Muscle of leg (tissue), 11 donors: Measurements from ENCODE around the gene MFNG. TPM values are rescaled to one million over a fixed set of nuclear protein-coding genes. Genes with fewer than 3 reads are reported as not detected.
A peak's percentile ranks its signal among the peaks of the same experiment; 100 is the strongest.

Source experiments
- DNase-seq: peaks from one replicate; pipeline ENCODE4 v3.0.0; 2013
- H3K27ac ChIP-seq: one replicate; pipeline ENCODE4 v1.5.1; 2013; ENCODE audit warnings: mild to moderate bottlenecking, low read length, control low read depth
- H3K27me3 ChIP-seq: one replicate; pipeline ENCODE4 v1.6.1; 2013; ENCODE audit warnings: low read length; ENCODE audit not compliant: control insufficient read depth, insufficient read depth
- H3K36me3 ChIP-seq: one replicate; pipeline ENCODE4 v1.6.1; 2013; ENCODE audit warnings: low read length; ENCODE audit not compliant: control insufficient read depth, insufficient read depth
- H3K4me1 ChIP-seq: one replicate; pipeline ENCODE4 v1.6.1; 2013; ENCODE audit warnings: low read length; ENCODE audit not compliant: control insufficient read depth, insufficient read depth
- H3K4me3 ChIP-seq: one replicate; pipeline ENCODE4 v1.5.1; 2013; ENCODE audit warnings: low read length, control low read depth
- H3K9me3 ChIP-seq: replicated peaks from 2 replicates; pipeline ENCODE4 v1.6.1; 2013; ENCODE audit warnings: low read depth, low read length; ENCODE audit not compliant: control insufficient read depth
- WGBS: methylation state at CpG from one replicate; pipeline ENCODE4 v1.1.5; 2013; ENCODE audit warnings: missing lambda C conversion rate; ENCODE audit not compliant: insufficient coverage; 5-methylcytosine and 5-hydroxymethylcytosine counted together
- polyA plus RNA-seq, 8 donors: library from polyadenylated mRNA; unstranded; fragments of 120-200 nt; gene quantifications; one replicate each; pipeline versions ENCODE4 v1.2.1 to v1.2.3, GENCODE V29; 2013; ENCODE audit warnings: inconsistent platforms in 1 of 8, low replicate concordance in 1 of 8; ENCODE audit not compliant: insufficient read length in 8 of 8, insufficient read depth in 1 of 8
- total RNA-seq: library from RNA; stranded (reverse); fragments of 120-200 nt; gene quantifications from one replicate; pipeline ENCODE4 v1.2.4, GENCODE V29; 2013

MFNG gene
- total and polyA plus RNA-seq, 9 donors, result 5.0 to 10.0 (median 6.2) TPM

DNA sequence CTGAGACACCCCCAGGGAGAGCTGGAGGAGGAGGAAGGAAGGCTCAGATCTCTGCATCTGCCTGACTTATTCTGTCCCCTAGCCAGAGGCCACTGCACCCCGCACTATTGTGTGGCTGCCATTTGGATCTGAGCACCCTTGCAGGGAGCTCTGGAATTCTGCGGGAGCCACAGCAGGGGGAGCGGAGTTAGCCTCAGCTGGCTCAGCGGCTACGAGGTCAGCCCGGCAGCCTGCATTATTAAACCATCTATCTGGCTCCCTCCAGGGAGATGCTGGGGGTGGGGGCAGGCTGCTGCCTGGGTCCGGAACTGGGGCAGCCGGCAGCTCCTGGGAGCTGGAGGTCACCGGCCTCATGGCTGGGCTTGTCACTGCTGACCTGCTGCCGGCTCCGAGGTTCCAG is 52.4 kb downstream of the MFNG start:
- peak; percentile 45 for DNase-seq
- Histone ChIP-seq H3K4me1 (peaks cover 7% of the 10 kb centered on the region), H3K27ac (no peak overlapping the region), H3K9me3 (peaks cover 4% of the 10 kb centered on the region), H3K4me3 (no peak overlapping the region), H3K36me3 (no peaks in the 10 kb centered on the region), H3K27me3 (peaks cover 52% of the 10 kb centered on the region)
- 8% methylated on average over 5 of the region's 11 CpGs for WGBS

DNA sequence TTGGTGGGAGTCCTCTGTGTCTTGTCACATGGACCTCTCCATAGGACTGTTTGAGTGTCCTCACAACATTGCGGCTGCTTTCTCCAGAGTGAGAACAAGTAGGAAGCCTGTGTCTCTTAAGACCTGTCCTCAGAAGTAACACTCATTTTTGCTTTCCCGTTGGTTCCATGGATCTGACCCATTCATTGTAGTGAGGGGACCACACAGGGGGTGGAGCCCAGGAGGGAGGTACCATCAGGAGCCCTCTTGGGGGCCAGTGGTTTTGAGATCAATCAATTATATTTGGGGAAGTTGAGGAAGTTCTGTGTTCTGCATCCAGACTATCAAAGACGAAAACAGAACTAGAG is 53.5 kb downstream of the MFNG start:
- Histone ChIP-seq H3K36me3 (no peaks in the 10 kb centered on the region), H3K4me1 (peaks cover 10% of the 10 kb centered on the region), H3K4me3 (no peak overlapping the region), H3K27ac (no peak overlapping the region), H3K27me3 (peaks cover 63% of the 10 kb centered on the region), H3K9me3 (peaks cover 4% of the 10 kb centered on the region)
- no peak for DNase-seq
- WGBS, result 85% methylated on average over 3 of the region's 3 CpGs

DNA sequence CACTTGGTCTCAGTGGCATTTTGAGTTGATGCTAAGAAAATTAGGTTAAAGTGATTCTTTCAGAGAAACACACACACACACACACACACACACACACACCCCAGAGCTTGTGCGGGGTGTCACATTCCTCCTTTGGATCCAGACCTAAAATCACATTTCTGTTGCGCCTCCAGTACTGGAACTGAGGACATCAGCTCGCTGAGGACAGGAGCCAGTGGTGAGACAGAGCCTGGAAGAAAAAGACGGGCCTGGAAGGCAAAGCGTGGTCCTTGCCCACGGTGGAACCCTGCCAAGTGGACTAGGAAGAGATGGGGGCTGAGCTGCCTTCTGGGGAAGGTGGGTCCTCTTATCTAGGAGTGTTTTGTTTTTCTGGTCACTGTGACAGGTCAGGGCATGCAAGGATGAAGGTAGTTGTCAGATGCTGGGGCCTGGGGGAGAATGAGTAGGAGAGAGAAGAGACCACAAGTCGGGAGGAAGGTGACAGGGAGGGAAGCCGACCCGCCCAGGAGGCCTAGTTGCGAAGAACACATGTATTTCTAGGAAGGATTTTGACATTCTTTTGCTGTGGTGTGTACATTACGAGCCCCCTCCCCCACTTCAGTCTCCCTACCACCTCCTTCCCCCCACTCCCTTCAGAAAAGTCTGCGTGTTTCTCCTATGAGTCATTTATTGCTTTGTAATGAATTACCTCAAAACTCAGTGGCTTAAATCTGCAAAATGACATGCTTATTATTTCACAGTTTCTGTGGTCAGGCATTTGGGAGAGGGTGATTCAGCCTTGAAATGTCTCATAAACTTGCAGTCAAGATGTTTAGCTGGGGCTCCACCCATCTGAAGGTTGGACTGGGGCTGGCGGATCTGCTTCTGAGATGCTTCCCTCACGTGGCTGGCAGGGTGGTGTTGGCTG is 54.1 kb downstream of the MFNG start:
- no peaks in the 10 kb centered on the region for H3K36me3 ChIP-seq
- peaks cover 4% of the 10 kb centered on the region for H3K9me3 ChIP-seq
- 59% methylated on average over 6 of the region's 14 CpGs for WGBS
- H3K27ac ChIP-seq, result no peak overlapping the region
- H3K4me3 ChIP-seq, result no peak overlapping the region
- DNase-seq, result no peak
- peaks cover 65% of the 10 kb centered on the region for H3K27me3 ChIP-seq
- H3K4me1 ChIP-seq, result peaks cover 12% of the 10 kb centered on the region

DNA sequence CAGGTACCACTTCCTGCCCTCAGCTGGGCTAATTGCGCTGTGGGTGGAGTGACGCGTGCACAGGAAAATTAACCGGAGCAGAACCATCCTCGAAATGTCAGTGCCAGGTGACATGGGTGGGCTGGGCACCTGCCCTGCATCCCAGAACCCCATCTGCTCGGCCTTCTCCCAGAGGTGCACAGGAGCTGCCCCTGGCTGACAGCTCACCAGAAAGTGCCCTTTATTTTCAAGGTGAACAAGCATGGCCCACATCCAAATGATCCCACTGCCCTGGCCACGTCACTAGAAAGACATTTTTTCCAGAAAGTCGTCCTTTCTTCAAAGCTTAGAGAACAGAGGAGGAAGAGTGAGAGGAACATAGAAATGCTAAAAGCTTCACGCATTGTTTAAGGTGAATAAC is 54.8 kb downstream of the MFNG start:
- peaks cover 18% of the 10 kb centered on the region for H3K4me1 ChIP-seq
- H3K27ac ChIP-seq, result no peak overlapping the region
- no peak overlapping the region for H3K4me3 ChIP-seq
- DNase-seq, result no peak
- H3K36me3 ChIP-seq, result no peaks in the 10 kb centered on the region
- 87% methylated on average over 6 of the region's 9 CpGs for WGBS
- peaks cover 4% of the 10 kb centered on the region for H3K9me3 ChIP-seq
- peaks cover 72% of the 10 kb centered on the region for H3K27me3 ChIP-seq

DNA sequence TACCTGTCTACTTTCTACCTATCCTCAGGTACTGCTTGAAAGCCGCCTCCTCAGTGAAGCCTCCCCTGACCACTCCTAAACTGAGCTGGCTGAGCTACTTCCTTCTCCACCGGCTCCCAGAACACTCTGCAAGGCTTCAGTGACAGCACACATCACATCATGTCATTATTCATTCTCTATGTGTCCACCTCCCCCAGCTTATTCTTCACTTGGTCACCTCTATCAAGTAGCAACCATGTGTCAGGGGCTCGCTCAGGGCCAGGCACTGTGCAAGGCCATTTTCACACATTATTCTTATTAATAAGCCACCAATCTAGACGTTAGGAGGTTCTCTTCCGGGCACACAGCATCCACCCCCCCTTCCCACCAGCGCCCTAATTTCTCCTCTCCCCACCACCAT is 55.2 kb downstream of the MFNG start:
- WGBS, result 66% methylated on average over 6 of the region's 6 CpGs

DNA sequence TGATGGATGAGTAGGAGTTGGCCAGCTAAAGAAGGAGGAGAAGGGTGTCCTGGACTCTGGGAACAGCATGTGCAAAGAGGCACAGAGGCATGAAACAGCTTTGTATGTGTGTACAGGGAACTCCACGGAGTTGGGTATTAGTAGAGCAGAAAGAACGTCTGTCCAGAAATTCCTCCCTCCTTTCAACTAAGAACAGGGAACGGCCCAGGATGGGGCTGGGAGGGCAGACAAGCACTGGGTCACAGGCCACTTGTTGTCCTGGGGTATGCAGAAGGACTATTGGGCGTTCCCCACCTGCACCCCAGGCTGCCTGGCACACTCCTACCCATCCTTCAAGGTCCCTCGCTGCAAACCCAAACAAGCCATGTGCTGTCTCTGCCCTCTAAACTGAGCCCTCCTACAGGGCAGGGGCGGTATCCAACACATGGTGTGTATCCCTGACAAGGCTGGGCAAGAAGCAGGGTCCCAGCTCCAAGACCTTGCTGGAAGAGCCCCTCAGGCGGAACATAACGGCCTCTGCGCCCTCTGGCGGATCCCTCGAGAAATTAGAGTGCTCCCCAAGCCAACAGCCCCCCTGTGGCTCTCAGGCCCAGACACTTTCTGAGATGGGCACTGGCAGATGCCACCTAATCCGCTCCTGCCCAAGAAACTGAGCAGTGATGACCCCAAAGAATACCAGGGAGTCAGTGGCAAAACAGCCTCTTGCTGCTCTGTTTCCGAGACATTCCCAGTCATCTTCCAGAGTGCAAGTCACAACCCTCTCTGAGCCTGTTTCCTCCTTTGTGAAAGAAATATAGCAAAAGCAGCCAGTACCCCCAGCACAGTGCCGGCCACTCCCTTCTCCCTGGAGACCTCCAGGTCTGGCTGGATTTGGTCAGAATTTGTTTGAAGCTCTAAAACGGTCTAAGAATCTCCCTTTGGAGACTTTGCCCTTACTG is 57.3 kb downstream of the MFNG start:
- peak; percentile 65 for DNase-seq
- Histone ChIP-seq H3K4me1 (peaks cover 27% of the 10 kb centered on the region), H3K27ac (no peak overlapping the region), H3K36me3 (no peaks in the 10 kb centered on the region), H3K9me3 (peaks cover 4% of the 10 kb centered on the region), H3K4me3 (no peak overlapping the region), H3K27me3 (peaks cover 85% of the 10 kb centered on the region)
- WGBS, result 4% methylated on average over 8 of the region's 15 CpGs

More for the DNA sequence above, 55.2 kb downstream of the MFNG start:
- no peak overlapping the region for H3K27ac ChIP-seq
- H3K9me3 ChIP-seq, result peaks cover 4% of the 10 kb centered on the region
- H3K4me1 ChIP-seq, result peaks cover 22% of the 10 kb centered on the region
- DNase-seq, result no peak
- peaks cover 76% of the 10 kb centered on the region for H3K27me3 ChIP-seq
- no peak overlapping the region for H3K4me3 ChIP-seq
- H3K36me3 ChIP-seq, result no peaks in the 10 kb centered on the region

DNA sequence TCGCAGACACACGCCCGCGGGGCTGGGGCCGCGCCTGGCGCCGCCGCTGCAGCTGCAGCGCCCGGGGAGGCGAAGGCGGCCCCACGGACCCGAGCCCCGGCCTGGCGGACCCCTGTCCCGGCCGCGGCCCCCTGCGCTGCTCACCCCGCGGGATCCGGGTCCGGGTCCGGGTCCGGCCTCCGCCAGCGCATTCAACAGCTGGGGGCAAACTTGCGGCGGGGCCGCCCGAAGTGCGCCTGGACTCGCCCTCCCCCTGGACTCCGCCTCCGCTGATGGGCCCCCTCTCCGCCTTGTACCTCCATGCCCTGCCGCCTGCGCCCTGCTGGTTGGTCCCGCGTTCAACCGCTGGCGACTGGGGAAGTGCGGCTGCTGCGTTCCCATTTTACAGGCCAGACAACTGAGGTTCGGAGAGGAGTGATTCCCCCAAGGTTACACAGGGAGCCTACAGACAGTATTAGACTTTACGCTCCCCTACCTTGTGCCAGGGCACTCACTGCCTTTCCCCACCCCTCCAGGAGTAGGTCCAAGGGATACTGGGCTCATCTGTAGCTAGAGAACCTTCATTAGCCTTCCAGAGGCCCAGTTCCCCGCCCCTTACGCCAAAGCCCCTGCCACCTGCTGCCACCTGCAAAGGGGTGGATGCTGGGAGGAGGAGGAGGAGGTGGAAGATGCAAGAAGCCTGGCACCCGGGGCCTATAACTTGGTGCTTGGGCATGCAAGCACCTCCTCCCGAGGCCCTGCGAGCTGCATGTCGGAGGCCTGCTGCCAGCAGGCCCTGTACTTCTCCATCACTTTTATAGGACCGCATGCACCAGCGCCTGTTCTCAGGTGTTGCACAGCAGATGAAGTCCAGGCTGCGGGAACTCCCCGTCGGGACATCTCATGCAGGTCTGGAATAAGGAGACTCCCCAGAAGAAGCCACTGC is 58.2 kb downstream of the MFNG start:
- peaks cover 85% of the 10 kb centered on the region for H3K27me3 ChIP-seq
- peaks cover 21% of the 10 kb centered on the region for H3K4me1 ChIP-seq
- 12% methylated on average over 49 of the region's 59 CpGs for WGBS
- no peaks in the 10 kb centered on the region for H3K36me3 ChIP-seq
- peaks cover 4% of the 10 kb centered on the region for H3K9me3 ChIP-seq
- no peak overlapping the region for H3K27ac ChIP-seq
- DNase-seq, result no peak
- no peak overlapping the region for H3K4me3 ChIP-seq

DNA sequence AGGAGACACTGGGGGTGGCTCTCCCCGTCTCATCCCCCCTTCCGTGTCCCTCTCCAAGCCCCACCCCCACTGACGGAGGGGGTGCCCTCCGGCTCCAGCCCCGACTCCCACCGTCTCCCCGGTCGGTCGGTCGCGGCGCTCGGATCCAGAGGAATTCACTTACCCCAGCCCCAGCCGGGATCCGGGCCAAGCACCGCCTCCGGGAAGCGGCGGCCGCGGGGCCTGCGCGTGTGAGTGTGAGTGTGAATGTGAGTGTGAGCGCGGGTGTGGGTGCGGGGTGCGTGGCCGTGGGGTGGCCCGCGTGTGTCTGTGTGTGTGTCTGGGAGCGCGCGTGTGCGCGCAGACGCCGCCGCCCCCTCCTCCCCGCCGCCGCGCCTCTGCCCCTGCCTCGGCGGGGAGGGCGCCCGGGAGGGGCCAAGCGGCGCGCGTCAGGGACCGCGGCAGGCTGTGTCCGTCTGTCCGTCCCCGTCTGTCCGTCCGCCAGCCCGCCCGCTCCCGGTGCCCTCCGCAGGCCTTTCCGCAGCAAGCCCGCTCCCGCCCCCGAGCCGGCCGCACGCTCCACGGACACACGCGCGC is 59.0 kb downstream of the MFNG start, which contains the start of gene ELFN2:
Gene ELFN2 (minus strand): TSS at position 345 of the 576 bp plus-strand sequence. CDS start 51,945 bp downstream, outside the sequence.
- WGBS, result under 1% methylated on average over 64 of the region's 72 CpGs
- Histone ChIP-seq H3K27me3 (peaks cover 84% of the 10 kb centered on the region), H3K4me1 (peaks cover 21% of the 10 kb centered on the region), H3K9me3 (no peaks in the 10 kb centered on the region), H3K36me3 (no peaks in the 10 kb centered on the region), H3K4me3 (peak within 1 kb of the TSS; percentile 43), H3K27ac (no peak within 1 kb of the TSS)
- DNase-seq, result peak; percentile 63

DNA sequence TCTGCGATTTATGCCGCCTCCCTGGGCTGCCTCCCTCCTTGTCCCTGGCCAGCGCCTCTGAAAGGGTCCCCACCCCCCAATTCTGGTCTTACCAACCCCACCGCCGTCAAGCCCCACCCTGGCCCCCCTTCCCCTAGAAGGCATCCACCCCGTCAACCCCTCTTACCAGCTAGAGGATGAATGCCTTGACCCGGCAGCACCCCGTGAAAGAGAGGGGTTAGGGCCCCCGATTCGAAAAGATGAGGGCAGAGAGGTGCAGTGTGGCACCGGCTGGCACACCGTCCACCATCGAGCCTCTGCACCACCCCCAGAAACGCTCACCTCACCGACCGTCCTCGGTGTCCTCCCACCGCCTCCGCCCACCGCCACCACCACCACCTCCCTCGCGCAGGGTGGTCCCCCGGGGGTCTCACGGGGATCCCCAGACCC is 59.5 kb downstream of the MFNG start:
- peak overlapping the region; percentile 43 for H3K4me3 ChIP-seq

More for the DNA sequence above, 59.5 kb downstream of the MFNG start:
- Histone ChIP-seq H3K9me3 (no peaks in the 10 kb centered on the region), H3K27ac (no peak overlapping the region), H3K4me1 (peaks cover 23% of the 10 kb centered on the region), H3K36me3 (no peaks in the 10 kb centered on the region), H3K27me3 (peaks cover 86% of the 10 kb centered on the region)
- no peak for DNase-seq
- WGBS, result 1% methylated on average over 15 of the region's 24 CpGs
